ENCODE data around the gene MAL.

MAL gene

DNA sequence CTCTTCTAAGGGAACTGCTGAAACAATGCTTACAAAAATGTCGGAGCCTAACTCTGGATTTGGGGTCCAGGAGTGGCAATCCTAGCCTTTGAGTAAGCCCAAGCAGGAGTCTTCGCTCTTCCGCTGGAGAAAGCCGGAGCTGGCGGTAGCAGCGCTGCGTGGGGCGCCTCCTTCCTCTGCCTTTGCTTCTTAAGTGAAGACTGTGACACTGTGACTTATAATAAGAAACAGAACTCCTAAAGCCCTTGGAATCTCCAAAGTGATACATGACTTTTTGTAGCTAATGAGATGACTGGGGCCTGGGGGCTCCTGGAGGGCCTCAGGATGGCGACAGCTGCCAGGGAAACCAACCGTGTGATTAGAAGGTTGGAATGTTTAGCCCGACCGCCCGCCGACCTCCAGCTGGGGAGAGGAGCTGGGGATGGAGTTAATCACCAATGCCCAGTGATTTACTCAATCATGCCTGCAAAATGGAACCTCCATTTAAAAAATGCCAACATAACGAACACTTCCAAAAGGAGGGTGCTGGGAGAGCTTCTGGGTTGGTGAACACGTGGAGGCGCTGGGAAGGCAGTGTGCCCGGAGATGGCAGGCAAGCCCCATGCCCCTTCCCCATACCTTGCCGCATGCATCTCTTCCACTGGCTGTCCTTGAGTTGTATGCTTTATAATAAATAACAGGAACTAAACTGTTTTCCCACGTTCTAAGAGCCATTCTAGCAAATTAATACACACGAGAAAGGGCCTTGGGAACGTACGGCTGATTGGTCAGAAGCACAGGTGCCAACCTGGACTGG, 29.0 kb upstream of the MAL start:
- DNase-seq (ENCODE audit: low spot score): peak; percentile 67

DNA sequence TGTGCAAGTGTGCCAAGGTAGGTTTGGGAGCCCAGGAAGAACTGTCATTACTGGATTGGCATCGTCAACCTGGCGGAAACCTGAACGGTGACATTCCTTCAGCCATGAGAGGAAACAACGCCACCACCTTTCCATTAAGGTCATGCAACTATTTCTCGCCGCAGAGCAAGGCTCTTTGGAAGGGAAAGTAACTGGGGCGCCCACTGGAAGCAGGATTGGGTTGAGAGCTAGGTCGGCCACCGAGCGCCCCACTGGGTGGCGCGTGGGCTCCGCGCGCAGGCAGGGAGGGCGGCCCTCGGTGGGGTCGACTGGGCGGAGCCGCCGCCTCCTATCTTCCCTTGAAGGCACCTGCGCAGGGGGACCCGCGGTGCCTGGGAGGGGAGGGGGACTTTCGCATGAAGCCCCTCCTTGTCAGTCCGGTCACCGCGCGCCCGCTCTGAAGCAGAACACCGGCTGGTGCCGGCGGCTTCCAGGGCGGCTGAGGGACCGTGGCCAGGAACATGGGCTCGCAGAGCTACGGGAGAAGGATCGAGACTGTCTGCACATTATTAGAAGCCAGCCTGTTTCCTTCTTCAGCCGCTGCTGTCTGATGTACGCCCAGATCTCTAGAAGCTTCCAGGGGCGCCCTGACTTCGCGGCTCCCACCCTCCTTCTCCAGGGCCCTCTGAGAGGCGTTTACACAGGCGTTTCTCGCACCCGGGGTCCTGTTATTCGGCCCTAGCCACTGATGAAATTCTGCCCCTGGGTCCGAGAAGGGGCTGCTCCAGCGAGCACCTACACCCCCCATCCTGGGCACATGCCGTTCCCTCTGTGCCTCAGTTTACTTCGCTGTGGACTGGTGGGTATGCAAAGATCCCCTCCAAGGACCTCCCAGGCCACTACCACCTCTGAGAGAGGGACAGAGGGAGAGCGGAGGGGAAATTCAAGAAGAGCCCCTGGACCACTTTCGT, 27.3 kb upstream of the MAL start:
- no peak for DNase-seq (ENCODE audit: low spot score)

DNA sequence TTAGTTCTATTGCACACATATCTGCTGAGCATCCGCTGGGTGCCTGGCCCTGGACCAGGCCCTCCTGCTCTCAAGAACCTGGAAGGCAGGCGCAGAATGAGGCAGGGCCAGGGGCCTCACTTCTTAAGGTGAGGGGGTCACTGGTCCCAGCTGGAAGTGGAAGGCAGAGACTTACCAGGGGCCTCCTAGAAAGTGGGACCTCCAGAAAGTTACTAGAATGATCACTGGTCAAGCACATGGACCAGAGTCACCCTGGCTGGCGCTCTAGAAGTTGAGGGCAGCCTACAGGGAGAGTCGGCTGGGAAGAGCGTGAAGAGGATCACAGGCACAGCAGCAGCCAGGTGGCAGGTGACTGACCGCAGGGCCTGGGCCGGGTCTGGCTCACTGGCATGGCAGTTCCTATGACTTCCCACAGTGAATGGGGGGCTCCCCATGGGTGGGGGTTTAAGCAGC, 26.1 kb upstream of the MAL start:
- no peak for DNase-seq (ENCODE audit: low spot score)

DNA sequence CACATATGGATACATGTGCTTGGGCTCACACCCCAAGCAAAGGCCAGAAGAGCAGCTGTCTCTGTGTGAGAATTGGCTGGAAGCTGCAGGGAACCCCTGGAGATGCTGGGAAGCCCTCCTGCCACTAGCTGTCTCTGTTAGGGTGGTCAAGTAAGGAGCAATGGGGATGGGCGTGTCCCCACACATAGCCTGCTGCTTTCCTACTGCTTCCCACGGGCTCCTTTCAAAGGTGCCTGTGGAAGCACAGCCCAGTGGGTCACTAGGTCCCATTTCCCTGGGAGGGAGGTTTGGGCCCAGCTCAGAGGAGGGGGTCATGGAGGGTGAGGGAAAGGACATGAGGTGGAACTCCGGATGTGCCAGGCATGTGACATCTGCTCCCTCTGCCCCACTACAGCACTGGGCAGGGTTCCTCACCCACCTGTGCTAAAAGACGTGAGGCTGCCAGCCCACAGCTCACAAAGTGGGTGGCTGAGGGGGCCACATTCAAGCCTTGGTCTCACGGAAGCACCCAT, 24.4 kb upstream of the MAL start:
- DNase-seq (ENCODE audit: low spot score): no peak

DNA sequence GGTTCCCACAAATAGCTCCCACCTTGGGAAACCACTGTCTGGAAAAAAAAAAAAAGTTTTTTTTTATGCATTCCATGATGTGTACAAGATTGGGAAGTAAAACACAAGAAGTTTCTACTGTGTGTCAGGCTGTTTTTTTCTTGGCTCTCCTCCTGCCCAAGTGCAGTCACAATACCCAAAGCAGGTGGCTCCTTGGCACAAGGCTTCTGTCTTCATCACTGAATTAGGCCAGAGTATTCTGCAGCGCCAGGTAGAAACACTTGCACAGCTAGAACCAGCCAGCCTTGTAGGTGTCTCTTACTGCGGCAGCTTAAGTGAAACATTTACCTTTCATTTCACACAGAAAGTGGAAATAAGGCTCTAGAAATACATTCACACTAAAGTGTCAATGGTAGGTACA, 23.8 kb upstream of the MAL start:
- DNase-seq (ENCODE audit: low spot score): no peak

DNA sequence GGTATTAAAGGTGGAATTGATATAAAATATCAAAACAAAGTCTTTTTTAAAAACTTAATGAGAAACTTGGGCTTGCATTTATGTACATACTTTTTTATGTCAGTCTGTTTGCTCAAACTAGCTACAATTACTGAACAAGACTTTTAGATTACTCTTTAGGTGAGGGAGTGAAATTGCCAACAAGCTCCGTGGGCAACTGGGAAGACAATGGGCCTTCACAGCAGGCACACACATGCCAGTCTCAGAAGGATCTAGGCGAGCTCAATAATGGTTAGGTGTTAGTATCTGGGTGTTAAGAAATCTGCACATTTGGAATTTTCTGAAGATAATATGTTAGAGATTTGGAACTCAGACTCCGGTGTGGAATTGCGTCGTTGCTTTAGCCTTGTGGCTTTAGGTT, 23.0 kb upstream of the MAL start:
- DNase-seq (ENCODE audit: low spot score): no peak

DNA sequence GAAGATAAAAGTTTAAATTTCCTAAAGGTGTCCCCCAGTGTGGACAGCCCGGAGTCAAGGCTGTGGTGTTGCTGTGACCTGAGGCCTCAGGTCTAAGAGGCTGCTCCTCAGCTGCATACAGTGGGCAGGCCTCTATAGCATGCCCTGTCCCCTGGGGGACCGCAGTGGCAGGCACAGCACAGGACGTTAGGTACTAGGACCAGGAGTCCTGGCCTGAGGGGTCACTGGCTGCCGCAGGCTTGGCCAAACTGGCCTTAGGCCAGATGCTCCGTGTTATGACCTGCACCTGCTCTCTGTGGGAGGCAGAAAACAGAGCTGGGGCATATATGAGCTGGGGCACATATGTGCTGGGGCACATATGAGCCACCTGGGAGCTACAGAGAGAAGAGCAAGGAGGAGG, 21.2 kb upstream of the MAL start:
- no peak for DNase-seq (ENCODE audit: low spot score)

DNA sequence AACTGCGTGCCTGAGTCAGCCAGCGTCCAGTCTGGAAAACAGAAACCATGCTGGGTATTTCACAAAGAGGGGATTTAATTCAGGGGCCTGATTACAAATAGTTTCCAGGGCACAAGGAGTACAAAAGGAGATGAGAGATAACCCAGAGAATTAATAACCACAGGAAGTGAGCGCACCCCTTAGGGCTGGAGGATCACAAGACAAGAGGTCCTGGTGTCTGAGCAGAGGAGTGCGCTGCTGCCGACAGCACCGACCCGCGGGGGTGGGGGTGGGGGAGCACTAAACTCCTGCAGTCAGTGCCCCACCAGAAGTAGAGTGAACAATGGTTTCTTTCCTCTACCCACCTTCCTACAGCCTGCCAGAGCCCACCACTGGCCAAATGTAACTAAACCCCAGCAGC, 20.8 kb upstream of the MAL start:
- DNase-seq (ENCODE audit: low spot score): no peak

DNA sequence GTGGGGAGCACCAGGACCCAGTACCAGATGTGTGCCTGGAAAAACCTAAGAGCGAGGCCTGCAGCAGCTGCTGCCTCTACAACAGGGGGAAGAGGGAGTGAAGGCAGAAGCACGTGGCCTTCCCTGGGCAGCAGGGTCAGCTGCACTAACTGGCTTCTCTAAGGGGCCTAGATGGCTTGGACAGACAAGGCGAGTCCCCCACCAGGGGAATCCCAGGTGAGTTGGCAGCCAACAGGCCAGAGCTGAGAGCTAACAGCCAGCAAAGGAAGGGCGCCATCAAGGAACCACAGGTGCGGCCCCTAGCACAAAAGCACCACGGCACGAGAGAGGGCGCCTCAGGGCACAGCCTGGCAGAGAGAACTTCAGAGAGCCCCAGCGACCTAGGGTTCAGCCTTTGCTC, 19.8 kb upstream of the MAL start:
- no peak for DNase-seq (ENCODE audit: low spot score)

DNA sequence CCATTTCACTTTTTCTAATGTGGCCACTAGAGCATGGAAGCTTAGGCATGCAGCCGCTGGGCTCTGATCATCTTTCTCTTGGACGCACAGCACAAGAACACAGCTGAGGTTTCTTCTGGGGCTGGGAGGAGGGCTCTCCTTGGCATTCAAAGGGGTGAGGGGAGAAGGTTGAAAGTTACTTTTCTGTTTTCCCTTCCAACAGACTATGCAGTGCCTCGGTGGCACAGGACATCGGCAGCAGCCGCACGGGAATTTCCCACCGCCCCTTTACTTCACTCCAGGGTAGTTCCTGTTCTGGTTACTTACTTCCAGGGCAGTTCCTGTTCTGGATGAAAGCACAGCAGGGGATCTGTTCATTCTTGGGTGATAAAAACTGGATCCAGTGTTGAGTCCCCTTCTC, 18.9 kb upstream of the MAL start:
- no peak for DNase-seq (ENCODE audit: low spot score)

DNA sequence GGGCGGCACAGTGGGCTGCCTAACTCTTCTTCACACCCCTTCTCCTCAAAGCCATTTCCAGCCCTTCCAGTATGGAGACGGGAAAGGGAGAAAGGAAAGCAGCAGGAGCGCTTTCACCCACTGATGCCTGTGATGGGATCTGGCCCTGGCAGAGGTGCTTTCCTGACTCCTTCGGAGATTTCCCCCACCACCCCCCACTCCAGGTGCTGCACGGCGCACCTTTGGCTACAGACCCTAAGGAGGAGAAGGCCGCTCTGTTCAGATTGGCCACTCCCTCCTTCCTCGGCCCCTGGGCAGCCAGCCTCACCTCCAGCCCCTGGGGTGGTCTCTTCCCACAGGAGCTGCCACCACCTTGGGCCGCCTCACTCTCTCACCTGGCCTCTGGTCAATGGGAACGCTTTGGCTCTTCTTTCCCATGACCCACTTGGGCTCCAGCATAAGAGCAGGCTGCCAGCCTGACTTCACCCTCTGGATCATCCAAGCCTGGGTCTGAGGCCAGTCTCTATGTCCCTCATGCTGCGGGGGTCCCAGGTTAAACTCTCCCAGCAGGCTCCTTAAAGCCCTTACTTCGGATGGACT, 18.4 kb upstream of the MAL start:
- no peak for DNase-seq (ENCODE audit: low spot score)

DNA sequence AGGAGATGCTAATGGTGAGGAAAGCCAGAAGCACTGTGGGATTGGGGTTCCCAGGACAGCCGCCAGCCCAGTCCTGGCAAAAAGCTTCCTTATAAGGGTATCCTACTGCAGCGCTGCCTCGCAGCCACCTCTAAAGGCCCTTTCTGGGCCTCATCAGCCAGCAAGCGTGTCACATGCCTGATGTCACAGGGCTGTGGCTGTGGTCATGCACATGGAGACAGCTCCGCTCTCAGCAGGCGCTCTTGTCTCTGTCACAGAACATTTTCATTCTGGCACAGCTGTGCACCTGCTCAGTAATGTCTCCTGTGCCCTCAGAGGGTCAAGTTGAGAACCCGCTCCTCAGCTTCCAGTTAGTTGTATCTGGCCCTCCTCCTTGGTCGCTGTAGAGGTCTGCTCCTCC, 17.7 kb upstream of the MAL start:
- DNase-seq (ENCODE audit: low spot score): no peak

DNA sequence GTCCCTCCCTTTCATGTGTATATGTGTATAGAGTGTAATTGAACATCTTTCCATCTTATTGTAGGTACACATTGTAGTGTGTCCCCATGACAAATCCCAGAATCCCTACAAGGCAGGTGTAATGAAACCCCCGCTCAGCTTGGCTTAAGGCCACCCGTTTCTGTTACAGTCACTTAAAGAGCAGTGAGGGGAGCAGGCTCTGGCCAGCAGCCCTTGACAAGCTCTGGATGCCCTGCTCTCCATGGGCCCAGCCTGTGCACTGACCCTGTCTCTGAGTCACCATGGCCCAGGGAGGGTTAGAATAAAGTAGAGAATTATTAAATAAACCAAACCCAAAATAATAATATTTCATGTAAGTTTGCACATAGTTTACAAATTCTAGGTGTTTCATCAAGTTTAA, 17.2 kb upstream of the MAL start:
- DNase-seq (ENCODE audit: low spot score): no peak

DNA sequence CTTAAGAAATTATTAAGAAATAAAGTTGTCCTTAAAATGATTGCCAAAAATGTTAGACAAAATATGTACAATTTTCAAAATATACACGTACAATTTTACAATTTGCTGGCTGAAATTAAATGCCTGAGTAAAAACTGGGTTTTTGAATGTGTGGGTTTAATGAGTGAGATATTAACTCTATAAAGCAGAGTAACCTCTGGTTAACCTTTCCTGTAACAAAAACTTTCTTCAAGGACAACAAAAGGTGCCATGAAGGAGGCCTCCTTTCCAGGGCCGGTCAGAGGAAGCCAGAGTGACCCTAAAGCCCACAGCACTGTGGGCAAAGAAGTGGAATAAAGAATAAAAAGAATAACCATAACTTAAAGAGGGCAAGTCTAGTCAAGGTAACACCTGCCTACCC, 16.5 kb upstream of the MAL start:
- no peak for DNase-seq (ENCODE audit: low spot score)

DNA sequence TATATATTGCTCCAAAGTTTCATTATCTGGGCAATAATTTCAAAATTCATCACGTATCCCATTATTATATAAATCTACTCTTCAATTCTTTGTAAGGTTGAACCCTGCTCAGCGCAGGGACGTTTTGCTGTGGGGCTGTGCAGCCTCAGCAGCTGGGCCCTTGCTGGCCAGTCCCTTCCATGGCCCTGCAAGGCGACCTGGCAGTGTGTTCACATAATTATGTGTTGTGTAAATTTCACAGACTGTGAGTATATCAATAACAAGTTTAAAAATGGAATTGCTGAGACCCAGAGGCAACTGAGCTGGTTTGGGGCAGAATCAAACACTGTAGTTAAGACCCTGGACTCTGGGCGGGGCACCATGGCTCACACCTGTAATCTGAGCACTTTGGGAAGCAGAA, 16.1 kb upstream of the MAL start:
- no peak for DNase-seq (ENCODE audit: low spot score)

DNA sequence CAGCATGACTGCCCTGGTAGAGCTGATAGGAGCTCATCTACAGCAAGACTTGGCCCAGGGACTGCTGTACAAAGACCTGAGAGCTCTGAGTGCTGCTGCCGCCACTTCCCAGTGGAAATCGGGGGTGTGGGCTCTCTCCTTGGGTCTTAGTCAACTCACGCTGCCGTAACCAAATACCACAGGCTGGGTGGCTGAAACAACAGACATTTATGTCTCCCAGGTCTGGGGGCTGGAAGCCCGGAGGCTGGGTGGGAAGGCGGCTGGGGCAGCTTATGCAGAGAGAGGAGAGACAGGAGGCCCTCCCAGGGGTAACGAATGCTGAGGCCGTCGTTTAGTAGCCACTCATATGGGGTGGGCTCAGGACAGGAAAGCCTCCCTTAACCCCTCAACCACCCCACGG, 15.4 kb upstream of the MAL start:
- DNase-seq (ENCODE audit: low spot score): no peak

DNA sequence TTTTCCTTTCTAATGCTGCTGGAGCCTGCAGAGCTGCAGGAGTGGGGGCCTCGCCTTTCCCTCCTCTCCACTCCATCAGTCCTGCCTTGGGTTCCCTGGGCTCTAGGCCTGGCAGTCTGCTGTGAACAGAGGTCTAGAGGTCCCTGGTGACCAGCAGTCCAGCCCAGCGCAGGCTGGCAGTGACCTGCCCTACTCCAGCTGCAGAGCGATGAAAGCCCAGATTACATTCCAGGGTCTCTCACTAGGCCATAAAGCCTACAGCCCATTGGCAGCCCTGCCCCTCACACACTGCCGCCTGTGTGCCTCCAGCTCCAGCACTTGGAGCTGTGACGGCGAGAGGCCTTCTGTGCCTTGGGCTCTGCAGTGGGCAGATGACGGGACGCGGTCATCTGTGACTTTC, 14.8 kb upstream of the MAL start:
- no peak for DNase-seq (ENCODE audit: low spot score)

DNA sequence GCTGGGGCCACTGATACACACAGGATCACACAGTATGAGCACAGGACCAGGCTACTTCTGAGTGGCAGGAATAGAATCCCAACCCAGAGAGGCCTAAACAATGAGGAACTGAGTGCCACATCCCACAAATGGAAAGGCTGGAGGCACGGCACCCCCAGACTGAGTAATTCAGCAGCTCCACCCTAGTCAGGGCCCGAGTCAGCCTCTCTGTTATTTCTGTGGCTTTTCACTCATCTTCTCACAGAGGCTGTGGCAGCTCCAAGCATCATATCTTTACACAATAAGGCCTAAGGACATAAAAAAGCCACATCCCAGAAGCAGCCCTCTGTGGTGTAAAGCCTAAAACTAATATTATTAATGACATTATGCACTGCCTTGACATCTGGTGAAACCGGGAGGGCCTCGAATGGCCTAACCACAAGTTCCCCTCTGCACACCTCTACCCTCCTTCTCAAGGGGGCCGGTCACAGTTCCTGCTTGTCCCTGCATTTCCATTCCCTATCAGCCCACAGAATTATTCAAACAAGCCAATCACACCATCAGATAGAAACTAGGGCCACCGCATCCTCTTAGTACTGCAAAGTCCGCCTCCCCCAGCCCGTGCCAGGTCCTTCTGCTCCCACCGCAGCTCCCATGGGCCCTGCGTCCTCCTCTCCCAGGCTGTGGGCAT, 12.5 kb upstream of the MAL start:
- no peak for DNase-seq (ENCODE audit: low spot score)

DNA sequence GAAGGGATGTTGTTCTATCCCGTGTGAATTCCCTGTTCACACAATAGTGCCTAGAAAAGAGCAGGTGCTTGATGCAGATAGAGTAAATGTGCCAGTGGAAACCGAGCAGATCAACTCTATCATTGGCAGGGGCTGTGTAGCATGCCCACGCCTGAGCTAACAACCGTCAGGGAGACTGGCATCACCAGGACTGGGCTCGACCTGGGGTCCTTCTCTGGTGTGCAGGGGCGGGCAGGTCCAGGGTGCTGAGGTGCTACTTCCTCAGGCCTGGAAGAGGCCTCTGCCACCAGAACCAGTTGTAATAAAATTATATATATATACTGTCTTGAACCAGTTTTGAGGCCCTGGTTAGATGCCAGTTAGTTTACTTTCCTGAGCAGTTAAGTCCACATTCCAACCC, 11.8 kb upstream of the MAL start:
- no peak for DNase-seq (ENCODE audit: low spot score)

DNA sequence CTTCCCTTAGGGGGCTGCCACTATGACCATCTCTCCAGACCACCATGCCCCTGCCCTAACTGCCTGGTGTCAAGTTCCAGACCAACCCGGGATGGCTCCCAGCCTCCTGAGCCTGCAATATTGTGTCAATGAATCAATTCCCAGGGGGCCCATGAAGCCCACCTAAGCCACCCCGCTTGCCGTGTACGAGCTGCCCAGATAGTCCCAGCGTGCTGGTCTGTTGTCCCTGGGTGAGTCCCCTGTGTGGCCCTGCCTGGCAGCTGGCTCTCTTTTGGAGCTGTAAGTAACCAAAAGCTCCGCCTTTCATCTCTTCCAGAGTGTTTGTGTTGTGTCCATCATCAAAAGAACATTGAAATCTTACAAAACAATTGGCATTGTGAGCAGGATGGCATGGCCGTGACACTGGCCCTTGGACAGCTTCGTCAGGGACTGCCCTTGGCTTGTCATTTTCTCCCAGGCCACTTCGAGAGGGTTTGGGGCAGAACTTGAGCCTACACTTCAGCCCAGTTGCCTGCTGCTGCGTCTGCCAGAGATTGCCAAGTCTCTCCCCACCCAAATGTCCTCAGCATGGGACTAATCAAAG, 11.3 kb upstream of the MAL start:
- no peak for DNase-seq (ENCODE audit: low spot score)

DNA sequence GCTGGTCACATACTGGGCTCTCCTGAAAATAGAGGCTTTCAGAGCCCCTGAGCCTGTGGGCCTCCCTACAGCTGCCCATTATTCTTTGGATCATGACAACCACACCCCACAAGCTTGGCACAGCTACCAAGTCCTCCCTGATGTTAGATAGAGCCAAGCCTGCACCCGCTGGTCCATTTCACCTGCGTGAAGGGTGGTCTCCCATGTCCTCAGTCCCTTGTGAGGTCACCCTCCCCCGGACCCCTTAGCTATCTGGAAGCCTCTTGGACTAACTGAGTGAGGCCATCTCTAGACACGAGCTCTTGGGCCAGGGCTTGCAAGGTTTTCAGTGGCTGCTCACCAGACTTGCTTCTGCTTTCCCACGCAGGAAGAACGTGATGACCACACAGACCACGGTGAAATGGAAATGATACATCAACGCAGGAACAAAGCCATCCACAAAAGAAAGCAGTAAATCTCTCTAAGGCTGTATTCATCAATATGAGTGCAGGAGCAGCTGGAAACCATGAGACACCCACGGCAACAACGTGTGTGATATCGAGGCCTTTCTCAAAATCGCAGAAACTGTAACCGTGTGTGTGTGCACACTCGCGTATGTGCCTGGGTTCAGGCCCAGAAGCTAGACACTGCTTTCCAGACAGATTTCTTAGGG, 10.1 kb upstream of the MAL start:
- no peak for DNase-seq (ENCODE audit: low spot score)
